Iris pigment epithelial cell (primary cell): ENCODE data around the gene INPP4B.

Experiments
- DNase-seq: peaks from one replicate; pipeline ENCODE4 v3.0.0-alpha.2; 2011; ENCODE audit warnings: low read depth

INPP4B gene

GRCh38 chr4:142572071-142572470, 274.0 kb downstream of the INPP4B start:
- no peak for DNase-seq

- DNase-seq, result peak; percentile 17
Observed at GRCh38 chr4:142567620-142568451, 278.3 kb downstream of the INPP4B start.

GRCh38 chr4:142567199-142567598, 278.9 kb downstream of the INPP4B start:
- no peak for DNase-seq

- DNase-seq, result no peak
Observed at GRCh38 chr4:142566777-142567176, 279.3 kb downstream of the INPP4B start.

GRCh38 chr4:142566243-142566642, 279.9 kb downstream of the INPP4B start:
- DNase-seq, result no peak

GRCh38 chr4:142565771-142566170, 280.3 kb downstream of the INPP4B start:
- DNase-seq, result no peak

GRCh38 chr4:142563682-142564291, 282.3 kb downstream of the INPP4B start:
- DNase-seq, result peak; percentile 65

GRCh38 chr4:142559986-142560385, 286.1 kb downstream of the INPP4B start:
- no peak for DNase-seq

GRCh38 chr4:142558851-142559250, 287.2 kb downstream of the INPP4B start:
- DNase-seq, result peak; percentile 15

- DNase-seq, result no peak
Observed at GRCh38 chr4:142557239-142557801, 288.8 kb downstream of the INPP4B start.

GRCh38 chr4:142556570-142557238, 289.4 kb downstream of the INPP4B start:
- no peak for DNase-seq

- no peak for DNase-seq
Observed at GRCh38 chr4:142556048-142556447, 290.1 kb downstream of the INPP4B start.

GRCh38 chr4:142554412-142554811, 291.7 kb downstream of the INPP4B start:
- no peak for DNase-seq

- no peak for DNase-seq
Observed at GRCh38 chr4:142551517-142552305, 294.4 kb downstream of the INPP4B start.

- DNase-seq, result no peak
Observed at GRCh38 chr4:142550965-142551364, 295.1 kb downstream of the INPP4B start.

GRCh38 chr4:142549726-142550463, 296.2 kb downstream of the INPP4B start:
- DNase-seq, result peak; percentile 67

- no peak for DNase-seq
Observed at GRCh38 chr4:142549248-142549647, 296.9 kb downstream of the INPP4B start.

- no peak for DNase-seq
Observed at GRCh38 chr4:142548491-142548890, 297.6 kb downstream of the INPP4B start.

GRCh38 chr4:142547974-142548373, 298.1 kb downstream of the INPP4B start:
- DNase-seq, result peak; percentile 27

- no peak for DNase-seq
Observed at GRCh38 chr4:142544594-142544993, 301.5 kb downstream of the INPP4B start.

- no peak for DNase-seq
Observed at GRCh38 chr4:142544039-142544438, 302.1 kb downstream of the INPP4B start.
